ENCODE data around the gene ZBTB7C.
"Not testable (repeated sequence)": the region's sequence is repeated elsewhere in the genome, so short reads cannot be mapped to it uniquely, and the experiment has no call there.

Gene ZBTB7C

GRCh38 chr18:48293954-48294898, 115.0 kb downstream of the ZBTB7C start:
- DNase-seq: peak; percentile 88

GRCh38 chr18:48292782-48293424, 116.3 kb downstream of the ZBTB7C start:
- DNase-seq: no peak

DNA sequence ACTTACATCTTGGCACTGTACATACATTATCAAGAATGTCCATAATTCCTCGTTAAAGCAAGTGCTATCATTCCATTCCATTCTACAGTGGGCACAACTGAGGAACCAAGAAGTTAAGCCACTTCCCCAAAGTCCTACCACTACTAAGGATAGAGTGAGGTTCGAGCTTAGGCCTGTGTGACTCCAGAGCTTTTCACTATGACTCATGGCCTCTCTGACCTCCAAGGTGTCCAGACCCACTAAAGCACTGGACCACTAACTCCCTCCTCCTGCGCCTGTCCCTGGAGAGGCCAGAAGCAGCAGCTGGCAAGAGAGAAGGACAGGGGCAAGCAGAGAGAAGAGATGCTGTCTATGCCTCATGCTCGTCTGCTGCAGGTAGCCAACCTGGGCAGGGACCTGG, 117.0 kb downstream of the ZBTB7C start:
- DNase-seq: no peak

DNA sequence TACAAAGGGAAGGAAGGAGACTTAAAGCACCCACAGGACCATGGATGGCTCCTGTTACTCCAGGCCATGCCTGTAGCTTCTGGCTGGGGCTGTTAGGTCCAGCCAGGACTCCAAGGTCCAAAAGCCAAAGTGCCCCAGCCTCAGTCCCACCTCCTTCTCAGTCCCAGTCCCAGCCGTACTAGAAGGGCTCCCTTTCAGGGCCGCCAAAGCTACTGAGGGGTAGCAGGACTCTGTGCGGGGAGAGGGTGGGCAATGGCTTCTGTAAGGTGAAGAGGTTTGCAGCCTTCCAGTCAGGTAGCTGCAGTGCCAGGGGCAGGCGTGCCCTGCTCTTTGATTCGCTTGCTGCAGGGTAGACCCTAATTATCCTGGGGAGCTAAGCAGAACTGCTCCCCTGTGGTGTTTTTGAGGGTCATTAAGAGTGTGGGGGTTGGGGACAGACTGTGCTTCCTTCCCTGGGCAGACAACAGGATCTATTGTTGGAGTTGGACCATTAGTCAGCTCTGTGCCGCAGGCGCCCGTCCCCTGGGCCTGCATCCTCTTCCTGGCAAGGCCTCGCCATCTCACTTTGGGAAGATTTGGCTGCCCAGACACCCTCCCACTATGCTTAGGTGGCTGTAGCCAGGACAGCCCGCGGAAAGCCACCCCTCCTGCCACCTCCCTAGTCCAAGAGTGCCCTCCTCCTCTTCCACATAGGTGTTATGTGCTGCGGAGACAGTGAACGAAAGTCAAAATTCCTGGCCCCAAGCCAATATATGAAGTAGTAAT, 118.8 kb downstream of the ZBTB7C start:
- no peak for DNase-seq

- no peak for DNase-seq
Observed at GRCh38 chr18:48284743-48285142, 124.4 kb downstream of the ZBTB7C start.

- not testable (repeated sequence) for DNase-seq
Observed at GRCh38 chr18:48284011-48284410, 125.2 kb downstream of the ZBTB7C start.

- DNase-seq: not testable (repeated sequence)
Observed at GRCh38 chr18:48281460-48281859, 127.7 kb downstream of the ZBTB7C start.

DNA sequence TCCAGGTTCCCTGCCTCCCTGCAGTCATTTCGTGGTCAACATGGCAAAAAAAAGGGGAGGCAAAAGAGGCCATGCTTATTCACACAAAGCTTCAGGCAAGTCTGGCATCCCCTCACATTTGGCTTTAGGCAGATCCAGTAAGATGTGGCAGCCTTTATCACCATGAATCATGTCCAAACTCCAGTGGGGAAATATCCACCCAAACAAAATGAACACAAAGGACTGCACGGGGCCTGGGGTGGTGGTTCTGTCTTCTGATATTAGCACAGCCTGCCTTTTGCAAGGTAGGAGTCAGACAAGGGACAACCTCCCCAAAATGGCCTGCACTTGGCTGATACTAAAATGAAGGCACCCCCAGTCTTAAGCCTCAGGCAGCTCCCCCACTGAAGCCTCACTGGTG, 129.9 kb downstream of the ZBTB7C start:
- DNase-seq: no peak

DNA sequence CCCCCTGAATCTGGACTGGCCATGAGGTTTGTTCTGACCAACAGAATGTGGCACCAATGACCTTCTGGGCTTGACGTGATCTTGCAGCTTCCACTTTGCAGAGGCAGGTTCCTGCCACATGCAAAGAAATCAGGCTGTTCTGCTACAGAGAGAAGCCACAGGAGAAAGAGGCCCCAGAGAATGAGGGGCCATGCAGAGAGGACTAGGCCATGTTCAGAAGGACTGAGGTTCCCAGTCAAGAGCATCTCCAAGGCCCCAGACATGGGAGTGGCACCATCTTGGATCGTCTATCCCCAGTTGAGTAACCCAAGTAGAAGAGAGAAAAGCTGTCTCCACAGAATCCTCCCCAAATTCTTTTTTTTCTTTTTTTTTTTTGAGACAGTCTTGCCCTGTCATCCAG, 131.1 kb downstream of the ZBTB7C start:
- DNase-seq: no peak

DNA sequence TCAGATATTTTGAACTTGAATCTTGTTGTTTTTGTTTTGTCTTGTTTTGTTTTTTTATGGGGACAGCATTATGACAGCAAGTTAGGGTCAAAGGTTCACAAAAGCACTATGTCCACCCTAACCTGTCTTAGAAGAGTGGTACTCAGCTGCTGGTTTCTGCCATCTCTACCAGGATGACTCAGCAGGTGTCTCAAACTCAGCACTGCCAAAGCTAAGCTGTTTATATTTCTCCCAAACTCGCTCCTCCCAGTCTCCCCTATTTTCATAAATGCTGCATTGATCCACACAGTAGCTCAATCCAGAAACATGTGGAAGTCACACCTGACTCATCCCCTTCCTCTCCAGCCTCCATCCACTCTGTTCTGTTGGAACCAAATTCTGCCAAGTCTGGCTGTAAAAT, 134.9 kb downstream of the ZBTB7C start:
- DNase-seq: no peak

DNA sequence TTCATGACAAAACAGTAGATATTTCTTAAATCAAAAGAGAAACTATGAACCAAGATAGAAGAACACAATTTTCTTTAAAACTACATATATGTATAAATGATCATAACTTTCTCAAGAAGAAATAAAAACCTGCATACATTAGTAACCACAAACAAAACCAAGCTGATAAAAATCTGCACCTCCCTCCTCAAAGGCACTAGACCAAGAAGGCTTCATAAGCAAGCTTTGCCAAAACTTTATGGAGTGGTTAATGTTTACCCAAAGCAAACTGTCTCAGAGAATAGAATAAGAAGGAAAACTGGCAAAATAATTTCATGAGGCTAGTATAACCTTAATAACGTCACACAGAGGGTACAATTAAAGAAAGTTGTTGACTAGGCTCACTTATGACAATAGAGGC, 138.3 kb downstream of the ZBTB7C start:
- DNase-seq: no peak

DNA sequence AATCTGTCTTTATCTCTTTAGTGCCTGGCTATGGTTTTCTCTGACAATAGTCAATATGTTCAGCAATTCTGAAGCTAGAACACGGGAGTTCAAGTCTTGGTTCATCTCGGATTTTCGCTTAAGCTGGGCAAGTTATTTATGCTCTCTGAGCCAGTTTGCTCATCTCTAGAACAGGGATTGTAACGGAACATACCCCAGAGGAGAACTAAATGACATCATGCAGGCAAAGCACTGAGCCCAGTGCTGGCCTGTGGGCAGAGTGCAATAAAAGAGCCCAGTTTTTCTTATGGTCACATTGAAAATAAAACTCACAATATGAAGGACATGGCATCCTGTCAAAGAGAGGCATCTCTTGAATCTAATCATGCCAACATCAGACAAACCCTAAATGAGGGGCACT, 143.9 kb downstream of the ZBTB7C start:
- DNase-seq: no peak

- DNase-seq: no peak
Observed at GRCh38 chr18:48263914-48264902, 145.0 kb downstream of the ZBTB7C start.

GRCh38 chr18:48263192-48263853, 145.9 kb downstream of the ZBTB7C start:
- no peak for DNase-seq

DNA sequence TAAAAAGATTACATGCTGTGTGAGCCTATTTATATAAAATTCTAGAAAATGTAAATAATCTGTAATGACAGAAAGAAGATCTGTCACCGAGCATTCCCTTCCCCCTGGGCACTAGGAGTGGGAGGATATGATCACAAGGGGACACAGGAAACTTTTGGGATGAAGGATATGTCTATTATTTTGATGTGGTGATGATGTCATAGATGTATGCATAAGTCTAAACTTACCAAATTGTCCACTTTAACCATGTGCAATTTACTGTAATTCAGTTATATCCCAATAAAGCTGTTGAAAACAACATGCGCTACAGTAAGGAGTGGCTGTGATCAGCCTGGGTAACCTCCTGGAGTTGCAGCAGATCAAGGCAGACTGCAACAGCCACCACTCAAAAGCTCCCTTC, 148.9 kb downstream of the ZBTB7C start:
- no peak for DNase-seq

- no peak for DNase-seq
Observed at GRCh38 chr18:48256848-48257247, 152.3 kb downstream of the ZBTB7C start.

- no peak for DNase-seq
Observed at GRCh38 chr18:48254077-48254602, 155.0 kb downstream of the ZBTB7C start.

GRCh38 chr18:48252525-48252924, 156.7 kb downstream of the ZBTB7C start:
- DNase-seq: peak; percentile 34

GRCh38 chr18:48250918-48251317, 158.3 kb downstream of the ZBTB7C start:
- DNase-seq: no peak

GRCh38 chr18:48250362-48250907, 158.7 kb downstream of the ZBTB7C start:
- DNase-seq: no peak

GRCh38 chr18:48249854-48250253, 159.3 kb downstream of the ZBTB7C start:
- no peak for DNase-seq
